ENCODE results near the gene FIZ1. TPM values are rescaled to one million over a fixed set of nuclear protein-coding genes. Genes with fewer than 3 reads are reported as not detected.

Gene FIZ1
- polyA plus RNA-seq, 1 donor from 2014 or later: 7.4 TPM

- no peak overlapping the region for H3K9ac ChIP-seq (ENCODE audit: low read length)
- peaks cover 6% of the 10 kb centered on the region for H3K36me3 ChIP-seq (ENCODE audit: insufficient read depth, low read length)
- H2AFZ ChIP-seq (ENCODE audit: low read depth, low read length): no peak overlapping the region
- H3K4me3 ChIP-seq (ENCODE audit: low read length): no peak overlapping the region
- H3K27me3 ChIP-seq (ENCODE audit: insufficient read depth, low read depth, low read length): no peaks in the 10 kb centered on the region
- H3K4me2 ChIP-seq (ENCODE audit: low read length): no peak overlapping the region
- TF ChIP-seq TAF1 (IDR thresholded peaks at IDR 0.05; ENCODE audit: low read depth) (no peak), POLR2AphosphoS5 (IDR thresholded peaks at IDR 0.05) (no peak), MXI1 (conservative IDR thresholded peaks at IDR 0.05; ENCODE audit: poor library complexity, severe bottlenecking) (no peak), EP300 (conservative IDR thresholded peaks at IDR 0.05; ENCODE audit: poor library complexity, severe bottlenecking) (no peak), CTCF (IDR thresholded peaks at IDR 0.05; ENCODE audit: poor library complexity, severe bottlenecking) (no peak), SMC3 (conservative IDR thresholded peaks at IDR 0.05; ENCODE audit: poor library complexity) (no peak), EZH2 (IDR thresholded peaks at IDR 0.05; ENCODE audit: borderline replicate concordance, insufficient read depth, low read length, poor library complexity, severe bottlenecking) (no peak), RAD21 (conservative IDR thresholded peaks at IDR 0.05) (no peak)
- TF ChIP-seq, protein P1, sequence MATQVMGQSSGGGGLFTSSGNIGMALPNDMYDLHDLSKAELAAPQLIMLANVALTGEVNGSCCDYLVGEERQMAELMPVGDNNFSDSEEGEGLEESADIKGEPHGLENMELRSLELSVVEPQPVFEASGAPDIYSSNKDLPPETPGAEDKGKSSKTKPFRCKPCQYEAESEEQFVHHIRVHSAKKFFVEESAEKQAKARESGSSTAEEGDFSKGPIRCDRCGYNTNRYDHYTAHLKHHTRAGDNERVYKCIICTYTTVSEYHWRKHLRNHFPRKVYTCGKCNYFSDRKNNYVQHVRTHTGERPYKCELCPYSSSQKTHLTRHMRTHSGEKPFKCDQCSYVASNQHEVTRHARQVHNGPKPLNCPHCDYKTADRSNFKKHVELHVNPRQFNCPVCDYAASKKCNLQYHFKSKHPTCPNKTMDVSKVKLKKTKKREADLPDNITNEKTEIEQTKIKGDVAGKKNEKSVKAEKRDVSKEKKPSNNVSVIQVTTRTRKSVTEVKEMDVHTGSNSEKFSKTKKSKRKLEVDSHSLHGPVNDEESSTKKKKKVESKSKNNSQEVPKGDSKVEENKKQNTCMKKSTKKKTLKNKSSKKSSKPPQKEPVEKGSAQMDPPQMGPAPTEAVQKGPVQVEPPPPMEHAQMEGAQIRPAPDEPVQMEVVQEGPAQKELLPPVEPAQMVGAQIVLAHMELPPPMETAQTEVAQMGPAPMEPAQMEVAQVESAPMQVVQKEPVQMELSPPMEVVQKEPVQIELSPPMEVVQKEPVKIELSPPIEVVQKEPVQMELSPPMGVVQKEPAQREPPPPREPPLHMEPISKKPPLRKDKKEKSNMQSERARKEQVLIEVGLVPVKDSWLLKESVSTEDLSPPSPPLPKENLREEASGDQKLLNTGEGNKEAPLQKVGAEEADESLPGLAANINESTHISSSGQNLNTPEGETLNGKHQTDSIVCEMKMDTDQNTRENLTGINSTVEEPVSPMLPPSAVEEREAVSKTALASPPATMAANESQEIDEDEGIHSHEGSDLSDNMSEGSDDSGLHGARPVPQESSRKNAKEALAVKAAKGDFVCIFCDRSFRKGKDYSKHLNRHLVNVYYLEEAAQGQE (IDR thresholded peaks at IDR 0.05; ENCODE audit: borderline replicate concordance): no peak
- no peaks in the 10 kb centered on the region for H3F3A ChIP-seq (ENCODE audit: insufficient read depth, low read length, poor library complexity, severe bottlenecking)
- no peaks in the 10 kb centered on the region for H3K9me2 ChIP-seq (ENCODE audit: insufficient read depth, low read length)
- H3K9me3 ChIP-seq (ENCODE audit: low read length): no peaks in the 10 kb centered on the region
- H3K79me2 ChIP-seq (replicated peaks; ENCODE audit: insufficient read depth, low read length): no peaks in the 10 kb centered on the region
- no peak overlapping the region for H3K27ac ChIP-seq (ENCODE audit: low read length)
- no peaks in the 10 kb centered on the region for H4K20me1 ChIP-seq (ENCODE audit: insufficient read depth)
Observed at GRCh38 chr19:55593096-55593772, 6.1 kb downstream of the FIZ1 start.

DNA sequence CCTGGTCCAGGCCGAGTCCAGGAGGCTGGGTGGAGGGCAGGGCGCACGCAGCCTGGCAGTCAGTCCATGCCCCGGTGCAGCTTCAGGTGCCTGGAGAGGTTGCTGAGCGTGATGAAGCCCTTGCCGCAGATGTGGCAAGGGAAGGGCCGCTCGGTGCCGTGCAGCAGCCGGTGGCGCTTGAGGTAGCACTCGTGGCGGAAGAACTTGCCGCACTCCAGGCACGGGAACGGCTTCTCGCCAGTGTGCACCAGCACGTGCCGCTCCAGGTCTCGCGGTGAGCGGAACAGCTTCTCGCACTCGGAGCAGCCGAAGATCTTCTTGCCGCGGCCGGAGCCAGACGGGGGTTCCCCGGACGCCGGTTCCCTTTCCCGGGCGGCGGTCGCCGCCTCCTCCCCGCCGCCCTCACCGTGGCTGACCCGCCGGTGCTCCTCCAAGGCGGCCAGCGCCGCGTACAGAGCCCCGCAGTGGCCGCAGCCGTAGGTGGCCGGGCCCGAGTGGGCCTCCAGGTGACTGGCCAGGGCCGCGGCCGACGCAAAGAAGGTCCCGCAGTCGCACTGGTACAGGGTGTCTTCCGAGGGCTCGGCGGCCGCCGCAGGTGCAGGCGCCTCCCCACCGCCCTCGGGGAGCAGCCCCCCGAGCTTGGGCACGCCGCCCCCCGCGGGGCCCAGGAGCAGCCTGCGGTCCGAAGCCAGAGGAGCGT lies 6.8 kb downstream of the FIZ1 start:
- H3K36me3 ChIP-seq (ENCODE audit: insufficient read depth, low read length): peaks cover 6% of the 10 kb centered on the region
- no peak overlapping the region for H3K4me3 ChIP-seq (ENCODE audit: low read length)
- H3K27ac ChIP-seq (ENCODE audit: low read length): no peak overlapping the region
- H3F3A ChIP-seq (ENCODE audit: insufficient read depth, low read length, poor library complexity, severe bottlenecking): no peaks in the 10 kb centered on the region
- H3K27me3 ChIP-seq (ENCODE audit: insufficient read depth, low read depth, low read length): no peaks in the 10 kb centered on the region
- H3K4me2 ChIP-seq (ENCODE audit: low read length): no peak overlapping the region
- H4K20me1 ChIP-seq (ENCODE audit: insufficient read depth): no peaks in the 10 kb centered on the region
- TF ChIP-seq CTCF (IDR thresholded peaks at IDR 0.05; ENCODE audit: poor library complexity, severe bottlenecking): no peak
- TF ChIP-seq EP300 (conservative IDR thresholded peaks at IDR 0.05; ENCODE audit: poor library complexity, severe bottlenecking): no peak
- TF ChIP-seq SMC3 (conservative IDR thresholded peaks at IDR 0.05; ENCODE audit: poor library complexity): no peak
- no peak for TF ChIP-seq RAD21 (conservative IDR thresholded peaks at IDR 0.05)
- no peak for TF ChIP-seq POLR2AphosphoS5 (IDR thresholded peaks at IDR 0.05)
- TF ChIP-seq EZH2 (IDR thresholded peaks at IDR 0.05; ENCODE audit: borderline replicate concordance, insufficient read depth, low read length, poor library complexity, severe bottlenecking): no peak
- TF ChIP-seq TAF1 (IDR thresholded peaks at IDR 0.05; ENCODE audit: low read depth): no peak
- no peak for TF ChIP-seq MXI1 (conservative IDR thresholded peaks at IDR 0.05; ENCODE audit: poor library complexity, severe bottlenecking)
- TF ChIP-seq, protein P1 (IDR thresholded peaks at IDR 0.05; ENCODE audit: borderline replicate concordance): no peak
- no peaks in the 10 kb centered on the region for H3K9me3 ChIP-seq (ENCODE audit: low read length)
- no peak overlapping the region for H2AFZ ChIP-seq (ENCODE audit: low read depth, low read length)
- no peak overlapping the region for H3K9ac ChIP-seq (ENCODE audit: low read length)
- no peaks in the 10 kb centered on the region for H3K9me2 ChIP-seq (ENCODE audit: insufficient read depth, low read length)
- no peaks in the 10 kb centered on the region for H3K79me2 ChIP-seq (replicated peaks; ENCODE audit: insufficient read depth, low read length)
